Suprapubic skin (tissue), 3 donors: ENCODE results near the gene AP2B1.

Source experiments
- POLR2A ChIP-seq, 2 donors: fragments of 450-650 bp; IDR thresholded peaks; one replicate each; pipeline ENCODE4 v1.6.1; 2017; ENCODE audit warnings: antibody characterized with exemption in 2 of 2, mild to moderate bottlenecking in 2 of 2, moderate library complexity in 2 of 2
- TF ChIP-seq, protein P1 (sequence below), 2 donors: fragments of 200-600 bp in 1 of 2; fragments of 450-650 bp in 1 of 2; sonication (generic) in 1 of 2; IDR thresholded peaks; one replicate each; pipeline ENCODE4 v1.5.1; 2016 to 2019; ENCODE audit warnings: antibody characterized with exemption in 2 of 2, mild to moderate bottlenecking in 1 of 2, moderate library complexity in 1 of 2

DNA sequence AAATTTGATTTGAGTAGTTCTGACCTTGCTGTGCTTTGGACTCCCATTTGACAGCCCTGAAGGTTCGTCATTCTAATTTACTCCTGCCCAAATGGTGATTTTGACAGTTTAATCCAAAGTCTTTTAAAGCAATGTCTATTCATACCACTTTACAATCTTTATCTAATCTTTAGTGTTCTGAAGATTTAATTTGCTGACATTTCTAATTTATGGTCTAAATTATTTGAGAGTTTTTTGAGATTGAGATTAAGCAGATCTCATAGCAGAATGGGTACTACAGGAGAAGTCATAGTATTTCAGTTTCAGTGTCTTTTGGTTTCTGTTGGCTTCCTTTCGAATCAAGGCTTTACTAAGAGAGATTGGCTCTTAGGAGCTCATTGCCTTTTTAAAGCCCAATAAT, 111.7 kb downstream of the AP2B1 start:
- TF ChIP-seq, protein P1, sequence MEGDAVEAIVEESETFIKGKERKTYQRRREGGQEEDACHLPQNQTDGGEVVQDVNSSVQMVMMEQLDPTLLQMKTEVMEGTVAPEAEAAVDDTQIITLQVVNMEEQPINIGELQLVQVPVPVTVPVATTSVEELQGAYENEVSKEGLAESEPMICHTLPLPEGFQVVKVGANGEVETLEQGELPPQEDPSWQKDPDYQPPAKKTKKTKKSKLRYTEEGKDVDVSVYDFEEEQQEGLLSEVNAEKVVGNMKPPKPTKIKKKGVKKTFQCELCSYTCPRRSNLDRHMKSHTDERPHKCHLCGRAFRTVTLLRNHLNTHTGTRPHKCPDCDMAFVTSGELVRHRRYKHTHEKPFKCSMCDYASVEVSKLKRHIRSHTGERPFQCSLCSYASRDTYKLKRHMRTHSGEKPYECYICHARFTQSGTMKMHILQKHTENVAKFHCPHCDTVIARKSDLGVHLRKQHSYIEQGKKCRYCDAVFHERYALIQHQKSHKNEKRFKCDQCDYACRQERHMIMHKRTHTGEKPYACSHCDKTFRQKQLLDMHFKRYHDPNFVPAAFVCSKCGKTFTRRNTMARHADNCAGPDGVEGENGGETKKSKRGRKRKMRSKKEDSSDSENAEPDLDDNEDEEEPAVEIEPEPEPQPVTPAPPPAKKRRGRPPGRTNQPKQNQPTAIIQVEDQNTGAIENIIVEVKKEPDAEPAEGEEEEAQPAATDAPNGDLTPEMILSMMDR (IDR thresholded peaks at IDR 0.05), result no peak
- no peak for TF ChIP-seq POLR2A (IDR thresholded peaks at IDR 0.05)
